ENCODE measurements around the gene TFCP2L1.

TFCP2L1 gene

GRCh38 chr2:121242976-121243375 lies 42.0 kb downstream of the TFCP2L1 start:
- no peak for TF ChIP-seq ZBTB17 (tag by site-specific recombination; IDR thresholded peaks at IDR 0.05)
- TF ChIP-seq, protein P1, sequence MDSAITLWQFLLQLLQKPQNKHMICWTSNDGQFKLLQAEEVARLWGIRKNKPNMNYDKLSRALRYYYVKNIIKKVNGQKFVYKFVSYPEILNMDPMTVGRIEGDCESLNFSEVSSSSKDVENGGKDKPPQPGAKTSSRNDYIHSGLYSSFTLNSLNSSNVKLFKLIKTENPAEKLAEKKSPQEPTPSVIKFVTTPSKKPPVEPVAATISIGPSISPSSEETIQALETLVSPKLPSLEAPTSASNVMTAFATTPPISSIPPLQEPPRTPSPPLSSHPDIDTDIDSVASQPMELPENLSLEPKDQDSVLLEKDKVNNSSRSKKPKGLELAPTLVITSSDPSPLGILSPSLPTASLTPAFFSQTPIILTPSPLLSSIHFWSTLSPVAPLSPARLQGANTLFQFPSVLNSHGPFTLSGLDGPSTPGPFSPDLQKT (IDR thresholded peaks at IDR 0.05; ENCODE audit: borderline replicate concordance, low read depth, low read length), result no peak
- peak; percentile 25; the same call in 1 of the 2 replicates for TF ChIP-seq ZIC2 (tag by site-specific recombination; IDR thresholded peaks at IDR 0.05)
- TF ChIP-seq, protein P2, sequence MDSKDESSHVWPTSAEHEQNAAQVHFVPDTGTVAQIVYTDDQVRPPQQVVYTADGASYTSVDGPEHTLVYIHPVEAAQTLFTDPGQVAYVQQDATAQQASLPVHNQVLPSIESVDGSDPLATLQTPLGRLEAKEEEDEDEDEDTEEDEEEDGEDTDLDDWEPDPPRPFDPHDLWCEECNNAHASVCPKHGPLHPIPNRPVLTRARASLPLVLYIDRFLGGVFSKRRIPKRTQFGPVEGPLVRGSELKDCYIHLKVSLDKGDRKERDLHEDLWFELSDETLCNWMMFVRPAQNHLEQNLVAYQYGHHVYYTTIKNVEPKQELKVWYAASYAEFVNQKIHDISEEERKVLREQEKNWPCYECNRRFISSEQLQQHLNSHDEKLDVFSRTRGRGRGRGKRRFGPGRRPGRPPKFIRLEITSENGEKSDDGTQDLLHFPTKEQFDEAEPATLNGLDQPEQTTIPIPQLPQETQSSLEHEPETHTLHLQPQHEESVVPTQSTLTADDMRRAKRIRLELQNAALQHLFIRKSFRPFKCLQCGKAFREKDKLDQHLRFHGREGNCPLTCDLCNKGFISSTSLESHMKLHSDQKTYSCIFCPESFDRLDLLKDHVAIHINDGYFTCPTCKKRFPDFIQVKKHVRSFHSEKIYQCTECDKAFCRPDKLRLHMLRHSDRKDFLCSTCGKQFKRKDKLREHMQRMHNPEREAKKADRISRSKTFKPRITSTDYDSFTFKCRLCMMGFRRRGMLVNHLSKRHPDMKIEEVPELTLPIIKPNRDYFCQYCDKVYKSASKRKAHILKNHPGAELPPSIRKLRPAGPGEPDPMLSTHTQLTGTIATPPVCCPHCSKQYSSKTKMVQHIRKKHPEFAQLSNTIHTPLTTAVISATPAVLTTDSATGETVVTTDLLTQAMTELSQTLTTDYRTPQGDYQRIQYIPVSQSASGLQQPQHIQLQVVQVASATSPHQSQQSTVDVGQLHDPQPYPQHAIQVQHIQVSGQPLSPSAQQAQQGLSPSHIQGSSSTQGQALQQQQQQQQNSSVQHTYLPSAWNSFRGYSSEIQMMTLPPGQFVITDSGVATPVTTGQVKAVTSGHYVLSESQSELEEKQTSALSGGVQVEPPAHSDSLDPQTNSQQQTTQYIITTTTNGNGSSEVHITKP (tag by site-specific recombination; IDR thresholded peaks at IDR 0.05), result no peak
- TF ChIP-seq KLF7 (tag by site-specific recombination; IDR thresholded peaks at IDR 0.05; ENCODE audit: borderline replicate concordance), result no peak
- no peak for TF ChIP-seq ZNF707 (tag by site-specific recombination; IDR thresholded peaks at IDR 0.05)
- Histone ChIP-seq H3K4me1 (ENCODE audit: control insufficient read depth, insufficient read depth, low read length) (no peaks in the 10 kb centered on the region), H3K27ac (ENCODE audit: extremely low read depth, low read depth, low read length) (no peak overlapping the region), H3K4me3 (ENCODE audit: low read depth, low read length) (no peak overlapping the region), H3K9me3 (ENCODE audit: control insufficient read depth, insufficient read depth, low read depth, low read length) (no peaks in the 10 kb centered on the region), H3K36me3 (ENCODE audit: control insufficient read depth in 2 of 2, insufficient read depth in 1 of 2, low read length in 2 of 2) (peaks cover 0 to 52% of the 10 kb centered on the region in 2 experiments; a peak in 2 of 3 replicates)
- ChIA-PET CTCF (interaction anchor here (1.2 kb wide), 1 partner anchor 148 kb away, joined by 3 read pairs; no protein-coding TSS in a partner anchor), POLR2A (no interaction called here)

GRCh38 chr2:121242175-121242875 lies 42.7 kb downstream of the TFCP2L1 start:
- Histone ChIP-seq H3K36me3 (ENCODE audit: control insufficient read depth in 2 of 2, insufficient read depth in 1 of 2, low read length in 2 of 2) (peaks cover 0 to 59% of the 10 kb centered on the region in 2 experiments; a peak in 2 of 3 replicates), H3K4me3 (ENCODE audit: low read depth, low read length) (no peak overlapping the region), H3K27ac (ENCODE audit: extremely low read depth, low read depth, low read length) (no peak overlapping the region), H3K4me1 (ENCODE audit: control insufficient read depth, insufficient read depth, low read length) (no peaks in the 10 kb centered on the region), H3K9me3 (ENCODE audit: control insufficient read depth, insufficient read depth, low read depth, low read length) (no peaks in the 10 kb centered on the region)
- CTCF ChIA-PET, result interaction anchor here (0.6 to 1.2 kb wide), 3 partner anchors 57 to 147 kb away, joined by 3 read pairs; no protein-coding TSS in a partner anchor
- TF ChIP-seq SCRT1 (tag by site-specific recombination; IDR thresholded peaks at IDR 0.05; ENCODE audit: borderline replicate concordance) (no peak), KLF8 (tag by site-specific recombination; IDR thresholded peaks at IDR 0.05) (no peak), ZBTB17 (tag by site-specific recombination; IDR thresholded peaks at IDR 0.05) (no peak), ZNF785 (tag by site-specific recombination; IDR thresholded peaks at IDR 0.05) (no peak), ZNF76 (tag by site-specific recombination; IDR thresholded peaks at IDR 0.05; ENCODE audit: borderline replicate concordance, low read depth) (no peak), ZNF24 (tag by site-specific recombination; IDR thresholded peaks at IDR 0.05) (no peak), GLIS1 (tag by site-specific recombination; IDR thresholded peaks at IDR 0.05) (no peak), ZNF302 (tag by site-specific recombination; IDR thresholded peaks at IDR 0.05; ENCODE audit: low read depth) (no peak)
- TF ChIP-seq, protein P3, sequence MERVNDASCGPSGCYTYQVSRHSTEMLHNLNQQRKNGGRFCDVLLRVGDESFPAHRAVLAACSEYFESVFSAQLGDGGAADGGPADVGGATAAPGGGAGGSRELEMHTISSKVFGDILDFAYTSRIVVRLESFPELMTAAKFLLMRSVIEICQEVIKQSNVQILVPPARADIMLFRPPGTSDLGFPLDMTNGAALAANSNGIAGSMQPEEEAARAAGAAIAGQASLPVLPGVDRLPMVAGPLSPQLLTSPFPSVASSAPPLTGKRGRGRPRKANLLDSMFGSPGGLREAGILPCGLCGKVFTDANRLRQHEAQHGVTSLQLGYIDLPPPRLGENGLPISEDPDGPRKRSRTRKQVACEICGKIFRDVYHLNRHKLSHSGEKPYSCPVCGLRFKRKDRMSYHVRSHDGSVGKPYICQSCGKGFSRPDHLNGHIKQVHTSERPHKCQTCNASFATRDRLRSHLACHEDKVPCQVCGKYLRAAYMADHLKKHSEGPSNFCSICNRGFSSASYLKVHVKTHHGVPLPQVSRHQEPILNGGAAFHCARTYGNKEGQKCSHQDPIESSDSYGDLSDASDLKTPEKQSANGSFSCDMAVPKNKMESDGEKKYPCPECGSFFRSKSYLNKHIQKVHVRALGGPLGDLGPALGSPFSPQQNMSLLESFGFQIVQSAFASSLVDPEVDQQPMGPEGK (tag by site-specific recombination; IDR thresholded peaks at IDR 0.05), result no peak
- TF ChIP-seq, protein P4, sequence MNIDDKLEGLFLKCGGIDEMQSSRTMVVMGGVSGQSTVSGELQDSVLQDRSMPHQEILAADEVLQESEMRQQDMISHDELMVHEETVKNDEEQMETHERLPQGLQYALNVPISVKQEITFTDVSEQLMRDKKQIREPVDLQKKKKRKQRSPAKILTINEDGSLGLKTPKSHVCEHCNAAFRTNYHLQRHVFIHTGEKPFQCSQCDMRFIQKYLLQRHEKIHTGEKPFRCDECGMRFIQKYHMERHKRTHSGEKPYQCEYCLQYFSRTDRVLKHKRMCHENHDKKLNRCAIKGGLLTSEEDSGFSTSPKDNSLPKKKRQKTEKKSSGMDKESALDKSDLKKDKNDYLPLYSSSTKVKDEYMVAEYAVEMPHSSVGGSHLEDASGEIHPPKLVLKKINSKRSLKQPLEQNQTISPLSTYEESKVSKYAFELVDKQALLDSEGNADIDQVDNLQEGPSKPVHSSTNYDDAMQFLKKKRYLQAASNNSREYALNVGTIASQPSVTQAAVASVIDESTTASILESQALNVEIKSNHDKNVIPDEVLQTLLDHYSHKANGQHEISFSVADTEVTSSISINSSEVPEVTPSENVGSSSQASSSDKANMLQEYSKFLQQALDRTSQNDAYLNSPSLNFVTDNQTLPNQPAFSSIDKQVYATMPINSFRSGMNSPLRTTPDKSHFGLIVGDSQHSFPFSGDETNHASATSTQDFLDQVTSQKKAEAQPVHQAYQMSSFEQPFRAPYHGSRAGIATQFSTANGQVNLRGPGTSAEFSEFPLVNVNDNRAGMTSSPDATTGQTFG (tag by site-specific recombination; IDR thresholded peaks at IDR 0.05; ENCODE audit: borderline replicate concordance), result no peak
- POLR2A ChIA-PET, result interaction anchor here (0.6 kb wide), 1 partner anchor 1289 kb away, joined by 3 read pairs; no protein-coding TSS in a partner anchor
